ENCODE data around the gene LRGUK.
"Not testable (repeated sequence)": the region's sequence is repeated elsewhere in the genome, so short reads cannot be mapped to it uniquely, and the experiment has no call there.

Gene LRGUK

GRCh38 chr7:134186801-134187200 is 59.7 kb downstream of the LRGUK start:
- DNase-seq: no peak

- no peak for DNase-seq
These were observed 60.8 kb downstream of the LRGUK start for GRCh38 chr7:134187893-134188292.

GRCh38 chr7:134188311-134188710 is 61.2 kb downstream of the LRGUK start:
- DNase-seq: no peak

GRCh38 chr7:134189559-134189958 is 62.4 kb downstream of the LRGUK start:
- no peak for DNase-seq

GRCh38 chr7:134191876-134192275 is 64.7 kb downstream of the LRGUK start:
- no peak for DNase-seq

- DNase-seq: peak; percentile 46
These were observed 66.1 kb downstream of the LRGUK start for GRCh38 chr7:134193240-134193639.

- DNase-seq: no peak
These were observed 68.1 kb downstream of the LRGUK start for GRCh38 chr7:134195252-134195651.

GRCh38 chr7:134196439-134196838 is 69.3 kb downstream of the LRGUK start:
- no peak for DNase-seq

GRCh38 chr7:134197345-134197744 is 70.2 kb downstream of the LRGUK start:
- no peak for DNase-seq

- no peak for DNase-seq
These were observed 73.8 kb downstream of the LRGUK start for GRCh38 chr7:134200970-134201369.

- DNase-seq: no peak
These were observed 74.6 kb downstream of the LRGUK start for GRCh38 chr7:134201569-134202261.

GRCh38 chr7:134203186-134203889 is 76.2 kb downstream of the LRGUK start:
- no peak for DNase-seq

- DNase-seq: no peak
These were observed 82.3 kb downstream of the LRGUK start for GRCh38 chr7:134209322-134210015.

GRCh38 chr7:134210227-134210626 is 83.1 kb downstream of the LRGUK start:
- DNase-seq: no peak

- DNase-seq: no peak
These were observed 84.0 kb downstream of the LRGUK start for GRCh38 chr7:134210976-134211663.

- DNase-seq: no peak
These were observed 84.7 kb downstream of the LRGUK start for GRCh38 chr7:134211817-134212216.

- DNase-seq: no peak
These were observed 85.7 kb downstream of the LRGUK start for GRCh38 chr7:134212576-134213546.

- DNase-seq: no peak
These were observed 93.1 kb downstream of the LRGUK start for GRCh38 chr7:134220236-134220635.

- not testable (repeated sequence) for DNase-seq
These were observed 104.2 kb downstream of the LRGUK start for GRCh38 chr7:134231296-134231695.

- DNase-seq: no peak
These were observed 107.1 kb downstream of the LRGUK start for GRCh38 chr7:134234216-134234615.

- no peak for DNase-seq
These were observed 118.1 kb downstream of the LRGUK start for GRCh38 chr7:134245253-134245652.

GRCh38 chr7:134246347-134246746 is 119.2 kb downstream of the LRGUK start:
- DNase-seq: no peak

Data from NCI-H2171 treated with DMSO at 0.1 percent for 48 hours (cell line).